SK-MEL-5 (cell line): ENCODE results near the gene PPTC7. TPM values are rescaled to one million over a fixed set of nuclear protein-coding genes. Genes with fewer than 3 reads are reported as not detected.
A peak's percentile ranks its signal among the peaks of the same experiment; 100 is the strongest.
"Not testable (repeated sequence)": the region's sequence is repeated elsewhere in the genome, so short reads cannot be mapped to it uniquely, and the experiment has no call there.

Experiments
- DNase-seq: peaks from one replicate; pipeline ENCODE4 v3.0.0-alpha.2; 2016; ENCODE audit warnings: low read depth, low spot score
- in situ Hi-C: cut with HindIII; loops from 2 replicates; pipeline ENCODE4 v1.10.0; 2016; ENCODE audit warnings: low sequenced_read_pairs, high pct_unique_total_duplicates, low pct_unique_long_range_greater_than_20kb
- polyA plus RNA-seq, 2 experiments: library from polyadenylated mRNA; depleted of rRNA; stranded (reverse); fragments of >200 nt; gene quantifications; 2 replicates each; pipeline ENCODE4 v1.2.3, GENCODE V29; 2015
- total RNA-seq: library from RNA; depleted of rRNA; stranded (reverse); fragments of >200 nt; shearing (Covaris generic); gene quantifications from 2 replicates; pipeline ENCODE4 v1.2.3, GENCODE V29; 2014; rRNA removed

PPTC7 gene, protein sequence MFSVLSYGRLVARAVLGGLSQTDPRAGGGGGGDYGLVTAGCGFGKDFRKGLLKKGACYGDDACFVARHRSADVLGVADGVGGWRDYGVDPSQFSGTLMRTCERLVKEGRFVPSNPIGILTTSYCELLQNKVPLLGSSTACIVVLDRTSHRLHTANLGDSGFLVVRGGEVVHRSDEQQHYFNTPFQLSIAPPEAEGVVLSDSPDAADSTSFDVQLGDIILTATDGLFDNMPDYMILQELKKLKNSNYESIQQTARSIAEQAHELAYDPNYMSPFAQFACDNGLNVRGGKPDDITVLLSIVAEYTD
- total RNA-seq = 18.9 and 21.2 TPM in 2 replicates
- polyA plus RNA-seq (2015; cell fraction: cytosol; rRNA removed) = 30.1 and 36.2 TPM in 2 replicates
- 33.7 and 38.1 TPM in 2 replicates for polyA plus RNA-seq (2015; cell fraction: nucleus; rRNA removed)

DNA sequence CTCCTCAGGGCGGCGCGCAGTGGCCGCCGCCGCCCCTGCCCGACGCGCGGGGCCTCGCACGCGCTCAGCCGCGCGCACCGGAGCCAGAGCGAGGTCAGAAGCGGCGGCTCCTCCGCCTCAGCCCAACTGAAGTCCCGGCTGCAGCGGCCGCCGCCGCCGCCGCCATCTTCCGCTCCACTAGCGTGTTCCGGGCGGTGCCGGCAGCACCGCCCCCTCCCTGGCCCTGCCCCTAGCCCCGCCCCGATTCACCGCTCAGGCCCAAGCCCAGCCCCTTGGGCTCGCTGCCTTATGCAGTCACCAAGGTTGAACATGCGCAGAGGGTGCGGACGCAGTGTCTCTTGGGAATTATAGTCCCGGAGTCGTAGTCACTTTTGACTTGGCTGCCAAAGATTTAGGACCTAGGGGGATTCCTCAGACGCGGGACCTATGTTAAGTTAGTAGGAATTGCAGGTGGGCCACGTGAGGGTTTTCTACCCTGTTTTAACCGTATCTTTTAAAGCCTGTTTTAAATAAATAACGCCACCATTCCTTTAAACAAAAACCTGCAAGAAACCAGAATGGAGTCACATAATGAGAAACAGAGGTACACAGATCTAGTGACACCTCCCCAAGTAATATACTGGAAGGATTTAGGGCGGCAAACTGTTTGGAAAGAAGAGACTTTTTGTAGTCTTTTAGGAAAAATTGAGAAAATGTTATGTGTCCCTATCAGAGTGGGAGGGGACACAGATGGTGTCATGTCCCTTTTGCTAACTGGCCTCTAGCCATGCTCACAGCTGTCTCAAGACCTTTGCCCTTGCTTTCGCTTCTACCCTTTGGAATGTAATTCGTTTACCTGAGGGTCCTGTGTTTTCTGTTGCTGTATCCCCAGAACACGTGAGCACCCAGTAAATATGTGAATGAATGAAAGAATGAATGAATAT, at the start of gene PPTC7:
Gene PPTC7 (minus strand): TSS at position 182 of the 923 bp plus-strand sequence. CDS start 287 bp downstream, outside the sequence.
- in situ Hi-C loops = no loop called here
- DNase-seq = peak; percentile 98

DNA sequence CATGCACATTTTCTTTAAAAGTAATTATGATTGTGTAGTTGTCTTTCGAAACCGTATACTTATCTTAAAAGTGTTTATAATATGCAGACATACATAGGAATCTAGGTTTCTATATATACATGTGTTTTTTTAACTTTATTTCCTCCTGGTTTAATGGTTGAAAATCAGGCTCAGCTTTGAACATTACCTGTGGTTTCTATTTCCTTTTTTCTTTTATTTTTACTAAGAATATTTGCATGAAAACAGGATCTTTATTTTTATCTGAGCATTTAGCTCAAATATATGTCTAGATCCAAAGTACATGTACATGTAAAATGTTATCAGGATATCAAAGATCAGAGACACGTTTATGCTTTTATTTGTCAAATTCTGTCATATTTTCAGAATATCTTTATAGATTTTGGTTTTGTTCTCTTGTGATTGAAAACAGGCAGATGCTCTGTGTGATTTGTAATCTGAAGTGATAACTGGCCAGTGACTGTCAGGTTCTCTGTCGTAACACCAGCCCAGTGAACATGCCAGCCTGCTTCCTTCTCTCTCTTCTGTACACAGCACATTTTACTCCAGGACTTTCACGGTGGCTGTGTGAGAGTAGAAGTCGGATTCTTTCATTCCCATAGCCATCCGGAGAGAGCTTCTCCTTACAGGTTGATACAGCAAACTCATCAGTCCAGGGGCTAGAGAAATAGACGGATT, 44.5 kb upstream of the PPTC7 start:
- in situ Hi-C loops = no loop called here
- DNase-seq = no peak

DNA sequence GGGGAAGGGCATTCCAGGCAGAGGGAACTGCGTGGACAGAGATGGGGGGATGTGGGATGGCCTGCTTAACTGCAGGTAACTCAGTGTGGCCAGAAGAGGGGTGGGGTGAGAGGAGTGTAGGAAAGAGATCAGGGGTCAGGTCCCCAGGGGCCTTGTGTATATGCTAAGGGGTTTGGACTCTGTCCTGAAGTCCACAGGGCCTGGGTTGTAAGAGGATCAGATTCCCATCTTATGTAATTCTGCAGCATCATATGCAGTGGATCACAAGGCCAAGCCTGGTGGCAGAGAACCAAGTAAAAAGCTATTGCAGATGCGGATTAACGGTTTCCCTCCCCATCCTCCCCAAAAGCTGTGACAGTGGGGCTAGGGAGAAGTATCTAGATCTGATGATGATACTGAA, 39.5 kb upstream of the PPTC7 start:
- in situ Hi-C loops = no loop called here
- DNase-seq = no peak

DNA sequence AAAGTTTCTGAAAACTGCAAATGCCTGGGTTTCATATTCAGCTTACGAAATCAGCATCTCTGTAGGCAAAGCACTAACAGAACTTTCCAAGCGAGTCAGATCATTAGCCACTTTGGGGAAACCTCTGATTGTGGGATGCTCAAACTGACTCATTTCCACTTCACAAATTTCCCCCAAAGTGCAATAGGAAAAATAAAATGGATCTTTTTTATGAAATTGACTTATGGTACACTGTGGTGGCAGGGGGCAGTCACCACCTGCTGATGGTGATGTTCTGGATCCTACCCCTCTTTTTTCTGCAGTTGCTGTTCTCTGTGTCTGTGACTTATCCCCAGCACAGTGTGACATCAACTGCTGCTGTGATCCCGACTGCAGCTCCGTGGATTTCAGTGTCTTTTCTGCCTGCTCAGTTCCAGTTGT, 36.4 kb upstream of the PPTC7 start:
- in situ Hi-C loops = no loop called here

DNA sequence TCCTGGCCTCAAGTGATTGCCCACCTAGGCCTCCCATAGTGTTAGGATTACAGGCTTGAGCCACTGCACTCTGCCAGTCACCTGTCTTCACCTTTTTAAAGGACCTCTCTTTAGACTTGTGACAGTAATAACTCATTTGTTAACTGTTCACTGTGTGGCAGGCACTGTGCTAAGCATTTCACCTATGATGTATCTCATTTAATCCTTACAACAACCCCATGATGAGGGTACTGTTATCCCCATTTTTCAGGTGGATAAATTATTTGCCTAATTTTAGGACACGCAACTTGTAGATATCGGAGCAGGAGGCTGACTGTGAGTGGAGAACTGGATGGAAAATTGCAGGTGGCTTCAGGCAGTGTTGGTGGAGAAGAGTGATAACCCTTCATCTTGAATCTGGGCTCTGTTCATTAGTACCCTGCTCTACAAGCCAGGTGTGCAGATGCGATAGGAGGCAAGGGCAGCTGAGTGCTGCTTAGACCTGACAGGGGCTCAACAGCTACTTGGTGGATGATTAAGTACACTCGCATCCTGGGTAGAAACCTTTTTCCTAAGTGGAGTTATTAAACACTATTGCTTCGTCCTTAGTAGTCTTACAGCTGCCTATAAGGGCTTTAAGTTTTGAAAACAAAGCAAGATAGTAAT, 33.5 kb upstream of the PPTC7 start:
- no peak for DNase-seq
- in situ Hi-C loops = no loop called here

More for the DNA sequence above, 36.4 kb upstream of the PPTC7 start:
- DNase-seq = no peak

DNA sequence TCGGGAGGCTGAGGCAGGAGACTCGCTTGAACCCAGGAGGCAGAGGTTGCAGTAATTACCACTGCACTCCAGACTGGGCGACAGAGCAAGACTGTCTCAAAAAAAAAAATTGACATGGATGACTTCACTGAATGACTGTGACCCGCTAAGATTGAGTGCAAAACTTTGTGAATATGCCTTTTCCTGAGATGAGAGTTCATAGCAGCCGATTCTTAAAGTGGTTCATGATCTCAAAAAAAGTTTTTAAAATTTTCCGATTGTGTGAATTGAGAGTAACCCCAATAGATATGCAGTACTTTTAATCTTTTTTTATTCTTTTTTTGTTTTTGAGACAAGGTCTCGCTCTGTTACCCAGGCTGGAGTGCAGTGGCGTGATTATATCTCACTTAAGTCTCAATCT, 32.1 kb upstream of the PPTC7 start:
- in situ Hi-C loops = no loop called here

DNA sequence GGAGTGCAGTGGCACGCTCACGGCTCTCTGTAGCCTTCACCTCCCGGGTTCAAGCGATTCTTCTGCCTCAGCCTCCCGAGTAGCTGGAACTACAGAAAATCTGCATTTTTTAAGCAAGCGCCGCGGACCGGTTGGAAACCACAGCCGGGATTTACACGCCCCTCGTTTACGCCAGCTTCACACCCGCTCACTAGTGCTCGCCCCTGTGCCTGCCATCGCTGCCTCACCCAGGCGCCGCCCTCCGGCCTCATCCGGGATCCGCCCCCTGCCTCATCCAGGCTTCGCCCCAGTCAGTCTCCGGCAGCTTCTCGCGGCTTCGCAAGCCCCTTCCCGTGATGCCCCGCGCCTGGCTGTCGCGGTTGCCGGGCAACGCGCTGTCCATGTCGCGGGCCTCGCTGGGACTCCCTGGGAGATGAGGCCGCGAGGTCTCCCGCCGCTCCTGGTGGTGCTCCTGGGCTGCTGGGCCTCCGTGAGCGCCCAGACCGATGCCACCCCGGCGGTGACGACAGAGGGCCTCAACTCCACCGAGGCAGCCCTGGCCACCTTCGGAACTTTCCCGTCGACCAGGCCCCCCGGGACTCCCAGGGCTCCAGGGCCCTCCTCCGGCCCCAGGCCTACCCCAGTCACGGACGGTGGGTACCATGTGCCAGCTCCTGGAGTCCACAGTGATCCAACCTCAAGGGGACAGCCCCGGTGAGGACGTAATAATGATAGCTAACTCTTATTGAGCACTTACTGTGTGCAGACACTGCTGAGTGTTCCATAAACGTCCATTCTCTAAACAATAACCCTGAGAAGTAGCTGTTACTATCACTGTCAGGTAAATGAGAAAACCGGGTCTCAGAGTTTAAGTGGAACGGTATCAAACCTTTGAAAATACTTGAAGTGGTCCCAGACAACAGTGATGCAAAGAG, 30.9 kb upstream of the PPTC7 start, which contains the start of gene TCTN1:
Gene TCTN1 (plus strand): TSS at position 359 of the 914 bp plus-strand sequence. CDS start 54 bp downstream, at position 413.
- in situ Hi-C loops = no loop called here
- peak; percentile 95 for DNase-seq

More for the DNA sequence above, 32.1 kb upstream of the PPTC7 start:
- no peak for DNase-seq

DNA sequence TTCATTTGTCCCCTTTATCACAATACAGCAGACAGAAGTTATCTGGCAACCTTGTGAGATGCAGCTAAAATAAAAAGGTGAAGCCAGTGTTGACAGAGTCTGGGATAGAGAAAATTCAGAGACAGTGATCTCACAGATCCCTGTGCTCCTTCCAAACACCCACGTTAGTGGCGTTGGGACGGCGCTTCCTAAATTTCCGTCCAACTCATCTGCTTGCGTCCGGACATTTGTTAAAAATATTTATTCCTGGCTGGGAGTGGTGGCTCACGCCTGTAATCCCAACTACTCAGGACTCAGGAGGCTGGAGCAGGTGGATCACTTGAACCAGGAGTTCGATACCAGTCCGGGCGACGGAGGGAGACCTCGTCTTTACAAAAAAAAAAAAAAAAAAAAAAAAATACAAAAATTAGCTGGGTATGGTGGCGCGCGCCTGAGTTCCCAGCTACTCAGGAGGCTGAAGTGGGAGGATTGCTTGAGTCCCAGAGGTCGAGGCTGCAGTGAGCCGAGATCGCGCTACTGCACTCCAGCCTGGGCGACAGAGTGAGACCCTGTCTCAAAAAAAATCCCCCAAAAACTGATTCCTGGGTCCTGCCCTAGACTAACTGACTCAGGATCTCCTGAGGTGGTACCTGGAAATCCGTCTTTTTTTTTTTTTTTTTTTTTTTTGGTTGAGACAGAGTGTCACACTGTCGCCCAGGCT, 30.1 kb upstream of the PPTC7 start:
- in situ Hi-C loops = no loop called here
- DNase-seq = no peak

DNA sequence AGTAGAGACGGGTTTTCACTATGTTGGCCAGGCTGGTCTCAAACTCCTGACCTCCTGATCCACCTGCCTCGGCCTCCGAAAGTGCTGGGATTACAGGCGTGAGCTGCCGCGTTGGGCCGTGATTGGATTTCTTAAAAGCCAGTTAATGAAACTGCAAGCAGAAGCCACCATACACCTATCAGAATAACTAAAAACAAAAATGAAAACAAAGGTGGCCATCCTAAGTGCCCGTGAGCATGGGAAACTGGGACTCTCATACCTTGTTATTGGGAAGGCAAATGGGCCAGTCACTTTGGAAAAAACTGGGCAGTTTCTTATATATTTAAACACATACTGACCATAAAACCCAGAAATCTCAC, 23.1 kb upstream of the PPTC7 start:
- in situ Hi-C loops = no loop called here
- DNase-seq = no peak

DNA sequence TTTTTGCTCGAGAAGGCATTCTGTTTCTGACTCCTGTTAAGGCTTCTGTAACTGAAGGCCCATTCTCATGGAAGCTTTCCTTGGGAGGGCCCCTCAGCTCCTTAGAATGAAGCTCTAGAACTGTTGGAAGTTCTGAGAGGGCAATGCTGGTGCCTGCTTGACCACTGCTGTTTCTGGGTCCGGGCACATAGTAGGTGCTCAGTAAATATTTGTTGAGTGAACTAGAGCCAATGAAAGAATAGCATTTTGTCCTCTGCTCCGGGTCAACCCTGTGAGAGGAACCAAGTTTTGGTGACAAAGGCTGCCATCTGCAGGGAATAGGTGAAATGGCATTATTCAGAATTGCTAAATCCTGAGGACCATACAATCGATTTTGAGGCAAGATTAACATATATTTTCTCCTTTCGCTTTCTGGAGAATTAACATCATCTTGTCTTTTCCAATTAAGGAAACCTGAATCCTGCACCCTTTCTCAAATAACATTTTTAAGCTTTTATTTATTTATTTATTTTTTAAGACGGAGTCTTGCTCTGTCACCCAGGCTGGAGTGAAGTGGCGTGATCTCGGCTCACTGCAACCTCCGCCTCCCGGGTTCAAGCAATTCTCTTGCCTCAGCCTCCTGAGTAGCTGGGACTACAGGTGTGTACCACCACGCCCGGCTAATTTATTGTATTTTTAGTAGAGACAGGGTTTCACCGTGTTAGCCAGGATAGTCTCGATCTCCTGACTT, 19.1 kb upstream of the PPTC7 start:
- peak; percentile 77 for DNase-seq
- in situ Hi-C loops = not testable (repeated sequence)

DNA sequence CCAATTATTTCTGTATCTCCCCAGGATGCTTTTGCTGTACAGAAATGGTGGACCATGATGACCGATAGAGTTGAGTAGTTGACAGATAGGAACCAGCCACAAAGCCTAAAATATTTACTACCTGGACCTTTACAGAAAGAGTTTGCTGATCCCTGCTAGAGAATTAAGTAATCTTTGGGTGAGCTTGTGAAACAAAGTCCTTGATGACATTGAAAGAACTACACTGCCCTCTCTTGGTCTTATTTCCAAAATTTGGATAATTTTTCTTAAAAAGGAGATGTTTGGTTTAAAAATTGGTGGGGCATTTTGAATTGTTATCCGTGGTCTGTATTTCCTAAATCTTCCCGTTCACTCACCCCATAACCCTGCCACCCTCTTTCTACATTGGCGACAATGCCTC, 17.1 kb upstream of the PPTC7 start:
- in situ Hi-C loops = no loop called here
- peak; percentile 72 for DNase-seq

DNA sequence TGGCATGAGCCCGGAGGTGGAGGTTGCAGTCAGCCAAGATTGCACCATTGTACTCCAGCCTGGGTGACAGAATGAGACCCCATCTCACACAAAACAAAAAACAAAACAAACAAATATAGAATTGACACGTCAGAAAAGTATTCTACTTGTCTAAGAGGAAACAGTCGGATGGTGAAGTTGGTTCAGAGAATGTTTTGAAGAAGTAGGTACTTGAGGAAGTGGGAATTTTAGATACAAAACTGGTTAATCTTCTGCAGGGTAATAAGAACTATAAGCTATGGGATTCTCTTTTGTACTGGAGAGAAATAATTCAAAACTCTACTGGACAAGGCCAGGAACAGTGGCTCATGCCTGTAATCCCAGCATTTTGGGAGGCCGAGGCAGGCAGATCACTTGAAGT, 16.2 kb upstream of the PPTC7 start:
- in situ Hi-C loops = no loop called here
- DNase-seq = no peak

DNA sequence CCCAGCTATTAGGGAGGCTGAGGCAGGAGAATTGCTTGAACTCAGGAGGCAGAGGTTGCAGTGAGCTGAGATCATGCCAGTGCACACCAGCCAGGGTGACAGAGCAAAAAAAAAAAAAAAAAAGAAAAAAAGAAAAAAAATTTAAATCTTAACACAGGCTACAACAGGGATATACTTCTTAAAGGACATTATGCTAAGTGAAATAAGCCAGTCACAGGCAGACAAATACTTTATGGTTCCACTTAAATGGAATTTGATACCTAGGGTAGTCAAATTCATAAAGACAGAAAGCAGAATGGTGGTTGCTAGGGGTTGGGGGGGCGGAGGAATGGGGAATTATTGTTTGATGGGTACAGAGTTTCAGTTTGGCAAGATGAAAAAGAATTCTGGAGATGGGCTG, 14.8 kb upstream of the PPTC7 start:
- in situ Hi-C loops = no loop called here
- no peak for DNase-seq

DNA sequence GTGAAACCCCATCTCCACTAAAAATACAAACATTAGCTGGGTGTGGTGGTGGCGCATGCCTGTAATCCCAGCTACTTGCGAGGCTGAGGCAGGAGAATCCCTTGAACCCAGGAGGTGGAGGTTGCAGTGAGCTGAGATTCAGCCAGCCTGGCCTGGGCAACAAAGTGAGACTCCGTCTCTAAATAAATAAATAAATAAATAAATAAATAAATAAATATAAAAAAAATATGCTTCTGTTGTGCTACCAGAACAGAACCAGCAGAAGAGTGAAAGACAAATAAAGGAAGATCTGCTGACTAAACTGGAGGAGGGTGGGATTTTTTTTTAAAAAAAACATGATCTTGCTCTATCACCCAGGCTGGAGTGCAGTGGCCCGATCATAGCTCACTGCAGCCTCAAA, 9.8 kb upstream of the PPTC7 start:
- DNase-seq, in situ Hi-C loops: not testable (repeated sequence)

DNA sequence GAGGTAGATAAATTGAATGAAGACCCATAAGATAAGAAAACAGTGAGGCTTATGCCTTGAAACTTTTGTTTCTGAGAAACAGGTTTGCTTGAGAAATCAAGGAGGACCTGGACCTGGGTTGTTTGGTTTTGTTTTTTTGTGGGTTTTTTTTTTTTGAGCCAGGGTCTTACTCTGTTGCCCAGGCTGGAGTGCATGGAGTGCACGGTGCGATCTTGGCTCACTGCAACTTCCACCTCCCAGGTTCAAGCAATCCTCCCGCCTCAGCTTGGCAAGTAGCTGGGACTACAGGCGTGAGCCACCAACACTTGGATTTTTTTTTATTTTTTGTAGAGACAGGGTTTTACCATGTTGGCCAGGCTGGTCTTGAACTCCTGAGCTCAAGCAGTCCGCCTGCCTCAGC, 9.0 kb upstream of the PPTC7 start:
- in situ Hi-C loops = no loop called here

More for the DNA sequence above, 9.0 kb upstream of the PPTC7 start:
- no peak for DNase-seq
